ENCODE data around the gene SDK2.

Gene SDK2

GRCh38 chr17:73363442-73364154 lies 280.6 kb downstream of the SDK2 start:
- no peak for DNase-seq (ENCODE audit: low spot score)

GRCh38 chr17:73362697-73363096 lies 281.5 kb downstream of the SDK2 start:
- DNase-seq (ENCODE audit: low spot score), result no peak

- no peak for DNase-seq (ENCODE audit: low spot score)
Observed at GRCh38 chr17:73360961-73361761, 283.1 kb downstream of the SDK2 start.

GRCh38 chr17:73359987-73360410 lies 284.2 kb downstream of the SDK2 start:
- no peak for DNase-seq (ENCODE audit: low spot score)

- no peak for DNase-seq (ENCODE audit: low spot score)
Observed at GRCh38 chr17:73359352-73359751, 284.9 kb downstream of the SDK2 start.

GRCh38 chr17:73358668-73359067 lies 285.6 kb downstream of the SDK2 start:
- DNase-seq (ENCODE audit: low spot score), result no peak

- no peak for DNase-seq (ENCODE audit: low spot score)
Observed at GRCh38 chr17:73357981-73358380, 286.3 kb downstream of the SDK2 start.

GRCh38 chr17:73357318-73357717 lies 286.9 kb downstream of the SDK2 start:
- DNase-seq (ENCODE audit: low spot score), result no peak

- DNase-seq (ENCODE audit: low spot score), result no peak
Observed at GRCh38 chr17:73356561-73357170, 287.6 kb downstream of the SDK2 start.

- DNase-seq (ENCODE audit: low spot score), result no peak
Observed at GRCh38 chr17:73354423-73355284, 289.6 kb downstream of the SDK2 start.

GRCh38 chr17:73352261-73352660 lies 292.0 kb downstream of the SDK2 start:
- no peak for DNase-seq (ENCODE audit: low spot score)

- DNase-seq (ENCODE audit: low spot score), result no peak
Observed at GRCh38 chr17:73351764-73352163, 292.5 kb downstream of the SDK2 start.

- no peak for DNase-seq (ENCODE audit: low spot score)
Observed at GRCh38 chr17:73350864-73351263, 293.4 kb downstream of the SDK2 start.

- DNase-seq (ENCODE audit: low spot score), result no peak
Observed at GRCh38 chr17:73349647-73350046, 294.6 kb downstream of the SDK2 start.

- DNase-seq (ENCODE audit: low spot score), result no peak
Observed at GRCh38 chr17:73349138-73349537, 295.1 kb downstream of the SDK2 start.

GRCh38 chr17:73348829-73349095 lies 295.5 kb downstream of the SDK2 start:
- DNase-seq (ENCODE audit: low spot score), result no peak

GRCh38 chr17:73348018-73348828 lies 296.0 kb downstream of the SDK2 start:
- DNase-seq (ENCODE audit: low spot score), result no peak

GRCh38 chr17:73347351-73347750 lies 296.9 kb downstream of the SDK2 start:
- no peak for DNase-seq (ENCODE audit: low spot score)

GRCh38 chr17:73346501-73347162 lies 297.6 kb downstream of the SDK2 start:
- DNase-seq (ENCODE audit: low spot score), result no peak

- DNase-seq (ENCODE audit: low spot score), result no peak
Observed at GRCh38 chr17:73343739-73344454, 300.3 kb downstream of the SDK2 start.
